ENCODE results near the gene ATAD3A.
A peak's percentile ranks its signal among the peaks of the same experiment; 100 is the strongest.

Gene ATAD3A

DNA sequence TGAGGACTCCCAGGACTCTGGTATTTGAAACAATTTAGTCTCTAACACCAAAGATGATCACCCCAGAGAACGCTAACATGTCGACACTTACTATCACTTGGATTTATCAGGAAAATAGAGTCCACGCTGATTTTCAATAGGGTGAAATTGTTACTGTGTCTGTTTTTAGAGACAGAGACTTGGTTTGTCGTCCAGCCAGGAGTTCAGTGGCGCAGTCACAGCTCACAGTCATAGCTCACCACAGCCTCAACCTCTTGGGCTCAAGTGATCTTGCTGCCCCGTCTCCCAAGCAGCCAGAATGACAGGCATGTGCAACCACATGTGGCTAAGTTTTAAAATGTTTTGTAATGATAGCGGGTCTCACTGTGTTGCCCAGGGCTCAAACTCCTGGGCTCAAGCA is 57.4 kb downstream of the ATAD3A start:
- TF ChIP-seq, protein P1, sequence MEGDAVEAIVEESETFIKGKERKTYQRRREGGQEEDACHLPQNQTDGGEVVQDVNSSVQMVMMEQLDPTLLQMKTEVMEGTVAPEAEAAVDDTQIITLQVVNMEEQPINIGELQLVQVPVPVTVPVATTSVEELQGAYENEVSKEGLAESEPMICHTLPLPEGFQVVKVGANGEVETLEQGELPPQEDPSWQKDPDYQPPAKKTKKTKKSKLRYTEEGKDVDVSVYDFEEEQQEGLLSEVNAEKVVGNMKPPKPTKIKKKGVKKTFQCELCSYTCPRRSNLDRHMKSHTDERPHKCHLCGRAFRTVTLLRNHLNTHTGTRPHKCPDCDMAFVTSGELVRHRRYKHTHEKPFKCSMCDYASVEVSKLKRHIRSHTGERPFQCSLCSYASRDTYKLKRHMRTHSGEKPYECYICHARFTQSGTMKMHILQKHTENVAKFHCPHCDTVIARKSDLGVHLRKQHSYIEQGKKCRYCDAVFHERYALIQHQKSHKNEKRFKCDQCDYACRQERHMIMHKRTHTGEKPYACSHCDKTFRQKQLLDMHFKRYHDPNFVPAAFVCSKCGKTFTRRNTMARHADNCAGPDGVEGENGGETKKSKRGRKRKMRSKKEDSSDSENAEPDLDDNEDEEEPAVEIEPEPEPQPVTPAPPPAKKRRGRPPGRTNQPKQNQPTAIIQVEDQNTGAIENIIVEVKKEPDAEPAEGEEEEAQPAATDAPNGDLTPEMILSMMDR (IDR thresholded peaks at IDR 0.05; ENCODE audit: poor library complexity, severe bottlenecking): no peak
- H3K36me3 ChIP-seq (ENCODE audit: low read depth): peaks cover 63% of the 10 kb centered on the region

DNA sequence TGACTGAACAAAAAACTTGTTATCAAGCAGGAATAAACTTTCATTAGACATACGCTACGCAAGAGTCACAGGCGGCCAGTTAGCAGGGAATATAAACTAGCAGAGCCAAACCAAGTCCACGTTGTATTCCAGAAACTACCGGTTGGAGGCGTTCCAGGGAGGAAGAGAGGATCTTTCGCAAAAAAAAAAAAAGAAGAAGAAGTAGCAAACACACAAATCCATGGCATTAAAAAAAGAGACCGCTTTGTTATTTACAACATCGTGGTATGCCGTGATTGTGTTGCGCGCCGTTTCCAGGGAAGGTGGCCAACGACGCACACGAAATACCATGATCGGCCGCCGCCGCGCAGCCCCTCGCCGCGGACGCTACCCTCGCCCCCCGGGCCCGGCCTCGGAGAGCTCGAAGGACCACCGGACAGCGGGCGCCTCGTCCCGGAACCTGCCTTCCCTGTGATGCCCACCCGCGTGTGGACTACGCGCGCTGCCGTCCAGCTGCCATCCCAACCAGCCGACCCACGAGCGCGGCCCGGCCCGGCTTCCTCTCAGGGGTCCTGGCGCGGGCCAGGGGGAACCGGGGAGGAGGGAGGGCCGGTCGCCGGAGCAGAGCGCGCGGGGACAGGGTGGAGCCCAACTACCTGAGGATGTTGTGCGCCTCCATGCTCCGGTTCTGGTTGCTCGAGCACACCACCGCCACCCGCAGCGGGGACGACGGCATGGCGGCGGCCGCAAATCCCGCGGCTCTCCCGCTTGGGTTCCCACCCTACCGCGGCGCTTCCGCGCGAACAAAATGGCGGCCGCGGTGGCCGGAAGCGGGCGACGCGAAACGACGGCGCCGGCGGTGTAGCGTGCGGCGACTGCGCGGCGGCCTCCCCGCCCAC is 62.1 kb downstream of the ATAD3A start:
- peak overlapping the region; percentile 84 for H3K27ac ChIP-seq (ENCODE audit: poor library complexity, severe bottlenecking)
- peaks cover 33% of the 10 kb centered on the region for H3K36me3 ChIP-seq (ENCODE audit: low read depth)
- H3K9me3 ChIP-seq (ENCODE audit: severe bottlenecking): no peaks in the 10 kb centered on the region
- no peaks in the 10 kb centered on the region for H3K27me3 ChIP-seq (ENCODE audit: insufficient read depth, poor library complexity, severe bottlenecking)
- TF ChIP-seq, protein P1 (IDR thresholded peaks at IDR 0.05; ENCODE audit: poor library complexity, severe bottlenecking): peak; percentile 30
- peak overlapping the region; percentile 99 for H3K4me3 ChIP-seq (ENCODE audit: severe bottlenecking)
- peaks cover 8% of the 10 kb centered on the region for H3K4me1 ChIP-seq (ENCODE audit: insufficient read depth, poor library complexity, severe bottlenecking)
- ATAC-seq (ENCODE audit: low read depth): peak; percentile 59
- no peak for DNase-seq (ENCODE audit: low spot score)

More for the DNA sequence above, 57.4 kb downstream of the ATAD3A start:
- Histone ChIP-seq H3K27ac (ENCODE audit: poor library complexity, severe bottlenecking) (no peak overlapping the region), H3K27me3 (ENCODE audit: insufficient read depth, poor library complexity, severe bottlenecking) (no peaks in the 10 kb centered on the region), H3K4me3 (ENCODE audit: severe bottlenecking) (no peak overlapping the region), H3K4me1 (ENCODE audit: insufficient read depth, poor library complexity, severe bottlenecking) (no peaks in the 10 kb centered on the region), H3K9me3 (ENCODE audit: severe bottlenecking) (no peaks in the 10 kb centered on the region)
- DNase-seq (ENCODE audit: low spot score) (no peak), ATAC-seq (ENCODE audit: low read depth) (no peak)

- Histone ChIP-seq H3K27me3 (ENCODE audit: insufficient read depth, poor library complexity, severe bottlenecking) (no peaks in the 10 kb centered on the region), H3K9me3 (ENCODE audit: severe bottlenecking) (no peaks in the 10 kb centered on the region), H3K36me3 (ENCODE audit: low read depth) (peaks cover 25% of the 10 kb centered on the region), H3K27ac (ENCODE audit: poor library complexity, severe bottlenecking) (peak within 1 kb of the TSS; percentile 84), H3K4me1 (ENCODE audit: insufficient read depth, poor library complexity, severe bottlenecking) (peaks cover 8% of the 10 kb centered on the region), H3K4me3 (ENCODE audit: severe bottlenecking) (peak within 1 kb of the TSS; percentile 99)
- ATAC-seq (ENCODE audit: low read depth) (peak; percentile 56), DNase-seq (ENCODE audit: low spot score) (peak; percentile 92)
- TF ChIP-seq, protein P1 (IDR thresholded peaks at IDR 0.05; ENCODE audit: poor library complexity, severe bottlenecking): no peak
These were observed 63.0 kb downstream of the ATAD3A start, which contains the start of gene SSU72 for GRCh38 chr1:1574721-1575537. Gene SSU72, minus strand, starts transcription at chr1:1574863. Its CDS starts 306 bp downstream, at chr1:1574557.

- no peak for DNase-seq (ENCODE audit: low spot score)
- H3K4me1 ChIP-seq (ENCODE audit: insufficient read depth, poor library complexity, severe bottlenecking): peaks cover 8% of the 10 kb centered on the region
- no peak for ATAC-seq (ENCODE audit: low read depth)
These were observed 65.5 kb downstream of the ATAD3A start for GRCh38 chr1:1577367-1578011.

More at GRCh38 chr1:1577367-1578011, 65.5 kb downstream of the ATAD3A start:
- TF ChIP-seq, protein P1 (IDR thresholded peaks at IDR 0.05; ENCODE audit: poor library complexity, severe bottlenecking): no peak
- Histone ChIP-seq H3K9me3 (ENCODE audit: severe bottlenecking) (no peaks in the 10 kb centered on the region), H3K36me3 (ENCODE audit: low read depth) (peaks cover 6% of the 10 kb centered on the region), H3K4me3 (ENCODE audit: severe bottlenecking) (no peak overlapping the region), H3K27ac (ENCODE audit: poor library complexity, severe bottlenecking) (no peak overlapping the region), H3K27me3 (ENCODE audit: insufficient read depth, poor library complexity, severe bottlenecking) (no peaks in the 10 kb centered on the region)
